BJ (cell line): ENCODE results near the gene PRICKLE1. TPM values are rescaled to one million over a fixed set of nuclear protein-coding genes. Genes with fewer than 3 reads are reported as not detected.

Experiments used
- CTCF ChIA-PET: fragments of 350-600 bp; formaldehyde crosslinking; extraction: SDS; loops from one replicate; lab custom pipeline; 2021; ENCODE audit warnings: antibody characterized with exemption, inconsistent platforms; lab: Yijun Ruan, JAX
- POLR2A ChIA-PET: fragments of 300-600 bp; sonication (Branson Sonifier 250); formaldehyde crosslinking; extraction: SDS; loops from one replicate; lab custom pipeline; 2021; ENCODE audit warnings: antibody characterized with exemption; lab: Charles Lee
- DNase-seq: peaks from one replicate; pipeline ENCODE4 v3.0.0-alpha.2; 2011; ENCODE audit warnings: low read depth
- H3K27me3 ChIP-seq: 2 replicates; pipeline ENCODE4 v1.6.0; 2011; ENCODE audit warnings: low read length; ENCODE audit not compliant: control insufficient read depth, insufficient read depth
- H3K36me3 ChIP-seq: 2 replicates; pipeline ENCODE4 v1.5.1; 2011; ENCODE audit warnings: low read length; ENCODE audit not compliant: control insufficient read depth, insufficient read depth
- H3K4me3 ChIP-seq: 2 replicates; pipeline ENCODE4 v1.5.1; 2011; ENCODE audit warnings: low read depth, mild to moderate bottlenecking, control low read depth, low read length
- CTCF ChIP-seq: IDR thresholded peaks from 2 replicates; pipeline ENCODE4 v1.5.1; 2011; ENCODE audit warnings: low read depth, mild to moderate bottlenecking, control low read depth, inconsistent platforms, low read length, moderate library complexity; ENCODE audit not compliant: insufficient read depth
- polyA plus RNA-seq: library from polyadenylated mRNA; depleted of rRNA; stranded (reverse); fragments of >200 nt; gene quantifications from 2 replicates; pipeline ENCODE4 v1.2.3, GENCODE V29; 2011

PRICKLE1 gene
- polyA plus RNA-seq, 1 experiment: 19.9 TPM

GRCh38 chr12:42560977-42561376, 28.6 kb downstream of the PRICKLE1 start:
- CTCF ChIA-PET: interaction anchor here (1.1 kb wide), 1 partner anchor 719 kb away, joined by 3 read pairs; no protein-coding TSS in a partner anchor
- no peak for TF ChIP-seq CTCF
- no peaks in the 10 kb centered on the region for H3K36me3 ChIP-seq
- DNase-seq: no peak
- no peaks in the 10 kb centered on the region; the same call in 1 of the 2 replicates for H3K27me3 ChIP-seq
- POLR2A ChIA-PET: no interaction called here
- no peak overlapping the region for H3K4me3 ChIP-seq

GRCh38 chr12:42557586-42558172, 31.9 kb downstream of the PRICKLE1 start:
- POLR2A ChIA-PET: interaction anchor here (0.7 kb wide), 1 partner anchor 176 kb away, joined by 4 read pairs; no protein-coding TSS in a partner anchor
- Histone ChIP-seq H3K4me3 (no peak overlapping the region), H3K27me3 (no peaks in the 10 kb centered on the region; the same call in 1 of the 2 replicates), H3K36me3 (no peaks in the 10 kb centered on the region)
- CTCF ChIA-PET: interaction anchor here (0.6 to 1.4 kb wide), 4 partner anchors 9 to 73 kb away, joined by 3 read pairs; no protein-coding TSS in a partner anchor
- TF ChIP-seq CTCF: no peak
- DNase-seq: no peak

GRCh38 chr12:42556917-42557316, 32.6 kb downstream of the PRICKLE1 start:
- Histone ChIP-seq H3K36me3 (no peaks in the 10 kb centered on the region), H3K27me3 (no peaks in the 10 kb centered on the region; the same call in 1 of the 2 replicates), H3K4me3 (no peak overlapping the region)
- CTCF ChIA-PET: interaction anchor here (1.2 to 1.4 kb wide), 2 partner anchors 16 to 74 kb away, joined by 3 to 4 read pairs; no protein-coding TSS in a partner anchor
- POLR2A ChIA-PET: no interaction called here
- DNase-seq: no peak
- TF ChIP-seq CTCF: no peak

- POLR2A ChIA-PET: no interaction called here
- no peak for TF ChIP-seq CTCF
- CTCF ChIA-PET: no interaction called here
Observed at GRCh38 chr12:42552822-42553221, 36.7 kb downstream of the PRICKLE1 start.

GRCh38 chr12:42550800-42551199, 38.7 kb downstream of the PRICKLE1 start:
- CTCF ChIA-PET: interaction anchor here (1.1 to 1.7 kb wide), 2 partner anchors 9 to 67 kb away, joined by 3 to 4 read pairs; no protein-coding TSS in a partner anchor
- no peak for TF ChIP-seq CTCF
- no peaks in the 10 kb centered on the region for H3K27me3 ChIP-seq
- no peak for DNase-seq
- H3K36me3 ChIP-seq: no peaks in the 10 kb centered on the region
- no peak overlapping the region for H3K4me3 ChIP-seq
- POLR2A ChIA-PET: no interaction called here

More at GRCh38 chr12:42552822-42553221, 36.7 kb downstream of the PRICKLE1 start:
- no peak overlapping the region for H3K4me3 ChIP-seq
- H3K36me3 ChIP-seq: no peaks in the 10 kb centered on the region
- no peaks in the 10 kb centered on the region; the same call in 1 of the 2 replicates for H3K27me3 ChIP-seq
- no peak for DNase-seq
